Mesendoderm (in vitro differentiated cells): ENCODE measurements around the gene TSPOAP1. TPM values are rescaled to one million over a fixed set of nuclear protein-coding genes. Genes with fewer than 3 reads are reported as not detected.

Experiments used
- DNase-seq: peaks from one replicate; pipeline ENCODE4 v3.0.0; 2013
- H2AK5ac ChIP-seq: 2 replicates; pipeline ENCODE4 v1.6.1; 2013; ENCODE audit warnings: low read length, inconsistent platforms
- H2BK120ac ChIP-seq: 2 replicates; pipeline ENCODE4 v1.6.1; 2013; ENCODE audit warnings: low read depth, mild to moderate bottlenecking, low read length, moderate library complexity, mixed read lengths
- H2BK15ac ChIP-seq: replicated peaks from 2 replicates; pipeline ENCODE4 v1.6.1; 2013; ENCODE audit warnings: low read depth, mild to moderate bottlenecking, moderate library complexity
- H2BK5ac ChIP-seq: 2 replicates; pipeline ENCODE4 v1.6.1; 2013; ENCODE audit warnings: low read length, inconsistent platforms
- H3K18ac ChIP-seq: 2 replicates; pipeline ENCODE4 v1.6.1; 2013; ENCODE audit warnings: mild to moderate bottlenecking, low read length, mixed read lengths
- H3K23ac ChIP-seq: one replicate; pipeline ENCODE4 v1.6.1; 2013; ENCODE audit warnings: low read length
- H3K27ac ChIP-seq: 2 replicates; pipeline ENCODE4 v1.5.1; 2013; ENCODE audit warnings: low read depth, mild to moderate bottlenecking, inconsistent platforms, low read length, moderate library complexity
- H3K27me3 ChIP-seq: 2 replicates; pipeline ENCODE4 v1.6.1; 2013; ENCODE audit warnings: low read length, control low read depth, mild to moderate bottlenecking, inconsistent platforms; ENCODE audit not compliant: insufficient read depth, poor library complexity
- H3K36me3 ChIP-seq: 2 replicates; pipeline ENCODE4 v1.6.1; 2013; ENCODE audit warnings: low read length, inconsistent platforms; ENCODE audit not compliant: control insufficient read depth, insufficient read depth
- H3K4ac ChIP-seq: one replicate; pipeline ENCODE4 v1.6.1; 2013; ENCODE audit warnings: low read depth, mild to moderate bottlenecking, low read length, moderate library complexity
- H3K4me1 ChIP-seq: 2 replicates; pipeline ENCODE4 v1.6.1; 2013; ENCODE audit warnings: low read depth, low read length, inconsistent platforms; ENCODE audit not compliant: control insufficient read depth
- H3K4me2 ChIP-seq: 2 replicates; pipeline ENCODE4 v1.6.1; 2013; ENCODE audit warnings: low read length
- H3K4me3 ChIP-seq: 2 replicates; pipeline ENCODE4 v1.5.1; 2013; ENCODE audit warnings: mild to moderate bottlenecking, low read length
- H3K56ac ChIP-seq: one replicate; pipeline ENCODE4 v1.6.1; 2013; ENCODE audit warnings: low read length
- H3K79me1 ChIP-seq: 2 replicates; pipeline ENCODE4 v1.6.1; 2013; ENCODE audit warnings: low read length, inconsistent platforms
- H3K79me2 ChIP-seq: 2 replicates; pipeline ENCODE4 v1.6.1; 2013; ENCODE audit warnings: mild to moderate bottlenecking, low read length; ENCODE audit not compliant: control insufficient read depth, insufficient read depth
- H3K9ac ChIP-seq: 2 replicates; pipeline ENCODE4 v1.6.1; 2013; ENCODE audit warnings: low read length, inconsistent platforms
- H4K5ac ChIP-seq: one replicate; pipeline ENCODE4 v1.6.1; 2013; ENCODE audit warnings: low read length
- H4K8ac ChIP-seq: one replicate; pipeline ENCODE4 v1.6.1; 2013; ENCODE audit warnings: low read depth, mild to moderate bottlenecking, control low read depth, low read length, moderate library complexity
- WGBS: extraction: QIAGEN DNeasy Blood & Tissue Kit; methylation state at CpG from one replicate; pipeline ENCODE4 v1.1.7; 2013; ENCODE audit warnings: low lambda C conversion rate, missing lambda C conversion rate; ENCODE audit not compliant: insufficient coverage; ENCODE audit errors: extremely low coverage; 5-methylcytosine and 5-hydroxymethylcytosine counted together
- small RNA-seq: library from polyadenylated mRNA; stranded (forward); fragments of <200 nt; extraction: miRNeasy Mini kit (QIAGEN cat#:217004); gene quantifications from one replicate; pipeline ENCODE3, GENCODE V24; 2013; ENCODE audit not compliant: insufficient read depth

Gene TSPOAP1

GRCh38 chr17:58254803-58255202, 73.8 kb downstream of the TSPOAP1 start:
- peak; percentile 46 for DNase-seq

GRCh38 chr17:58253082-58253481, 75.5 kb downstream of the TSPOAP1 start:
- Histone ChIP-seq H2AK5ac (no peak overlapping the region), H3K27me3 (peaks cover 18% of the 10 kb centered on the region), H3K9ac (no peak overlapping the region), H3K56ac (no peak overlapping the region), H3K4me2 (no peak overlapping the region), H4K8ac (no peak overlapping the region), H3K18ac (no peak overlapping the region), H4K5ac (no peak overlapping the region), H3K27ac (no peak overlapping the region), H3K4me3 (no peak overlapping the region), H3K4me1 (no peaks in the 10 kb centered on the region), H2BK120ac (no peak overlapping the region), H3K79me2 (no peaks in the 10 kb centered on the region), H2BK15ac (no peak overlapping the region), H3K4ac (no peak overlapping the region), H2BK5ac (no peak overlapping the region), H3K79me1 (no peaks in the 10 kb centered on the region), H3K36me3 (no peaks in the 10 kb centered on the region), H3K23ac (no peak overlapping the region)
- no peak for DNase-seq
- whole genome bisulfite sequencing, result 100% methylated on average over 2 of the region's 3 CpGs

More at GRCh38 chr17:58254803-58255202, 73.8 kb downstream of the TSPOAP1 start:
- Histone ChIP-seq H3K4ac (no peak overlapping the region), H3K79me1 (no peaks in the 10 kb centered on the region), H2AK5ac (no peak overlapping the region), H4K5ac (no peak overlapping the region), H3K9ac (no peak overlapping the region), H3K27ac (no peak overlapping the region), H3K4me1 (no peaks in the 10 kb centered on the region), H2BK120ac (no peak overlapping the region), H3K4me2 (no peak overlapping the region), H3K18ac (no peak overlapping the region), H2BK5ac (no peak overlapping the region), H2BK15ac (no peak overlapping the region), H3K23ac (no peak overlapping the region), H4K8ac (no peak overlapping the region), H3K27me3 (peaks cover 6% of the 10 kb centered on the region), H3K36me3 (no peaks in the 10 kb centered on the region), H3K79me2 (no peaks in the 10 kb centered on the region), H3K4me3 (no peak overlapping the region), H3K56ac (no peak overlapping the region)
- WGBS, result no CpG with 5 or more reads among the region's 8 CpGs

GRCh38 chr17:58252141-58252540, 76.5 kb downstream of the TSPOAP1 start:
- Histone ChIP-seq H2BK5ac (no peak overlapping the region), H3K79me2 (no peaks in the 10 kb centered on the region), H3K4me2 (no peak overlapping the region), H2BK120ac (no peak overlapping the region), H3K9ac (no peak overlapping the region), H4K5ac (no peak overlapping the region), H3K4ac (no peak overlapping the region), H2AK5ac (no peak overlapping the region), H4K8ac (no peak overlapping the region), H3K4me1 (no peaks in the 10 kb centered on the region), H3K56ac (no peak overlapping the region), H3K23ac (no peak overlapping the region), H3K27me3 (peaks cover 20% of the 10 kb centered on the region), H2BK15ac (no peak overlapping the region), H3K27ac (no peak overlapping the region), H3K4me3 (no peak overlapping the region), H3K79me1 (no peaks in the 10 kb centered on the region), H3K18ac (no peak overlapping the region), H3K36me3 (no peaks in the 10 kb centered on the region)
- no CpG with 5 or more reads among the region's 9 CpGs for WGBS
- DNase-seq, result no peak

Small RNA genes within 50 kb of the gene (small RNA-seq; reads per million reads assigned to genes)
- not detected for gene MIR4736
